Erythroblast (primary cell): Measurements from ENCODE around the gene PPP2R5C.

Experiments used
- GATA1 ChIP-seq: IDR thresholded peaks from 2 replicates; pipeline ENCODE4 v1.6.1; 2011; ENCODE audit warnings: low read depth, mild to moderate bottlenecking, control low read depth, low read length, moderate library complexity
- POLR2A ChIP-seq: IDR thresholded peaks from 2 replicates; pipeline ENCODE4 v1.6.1; 2011; ENCODE audit warnings: mild to moderate bottlenecking, low read length

DNA sequence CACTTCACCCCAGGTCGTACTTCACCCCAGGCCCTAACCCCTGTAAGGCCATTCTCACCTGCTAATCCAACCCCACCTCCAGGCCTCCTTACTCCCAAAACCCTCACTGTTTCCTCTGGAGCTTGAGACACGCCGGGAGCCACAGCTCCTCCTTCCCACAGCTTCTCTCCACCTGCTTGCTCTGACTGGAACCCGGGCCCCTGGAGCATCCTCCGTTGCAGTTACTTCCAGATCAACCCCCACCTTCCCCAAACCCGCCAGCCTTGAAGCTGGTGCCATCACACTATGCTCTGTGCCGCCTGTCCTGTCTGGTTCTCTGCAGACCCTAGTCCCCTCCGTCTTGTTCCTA lies 34.6 kb upstream of the PPP2R5C start:
- TF ChIP-seq POLR2A: no peak
- no peak for TF ChIP-seq GATA1
